Measurements from ENCODE around the gene GBP3.
"Not testable (repeated sequence)": the region's sequence is repeated elsewhere in the genome, so short reads cannot be mapped to it uniquely, and the experiment has no call there.

GBP3 gene

GRCh38 chr1:88979054-88979748 is 43.5 kb downstream of the GBP3 start:
- DNase-seq (ENCODE audit: low spot score) = no peak

GRCh38 chr1:88976235-88976634 is 46.4 kb downstream of the GBP3 start:
- DNase-seq (ENCODE audit: low spot score) = no peak

- DNase-seq (ENCODE audit: low spot score) = not testable (repeated sequence)
Observed at GRCh38 chr1:88974616-88975172, 48.0 kb downstream of the GBP3 start.

- no peak for DNase-seq (ENCODE audit: low spot score)
Observed at GRCh38 chr1:88973520-88974137, 49.0 kb downstream of the GBP3 start.

- no peak for DNase-seq (ENCODE audit: low spot score)
Observed at GRCh38 chr1:88961647-88962275, 60.9 kb downstream of the GBP3 start.

- DNase-seq (ENCODE audit: low spot score) = no peak
Observed at GRCh38 chr1:88961081-88961480, 61.6 kb downstream of the GBP3 start.
